CD4-positive, alpha-beta memory T cell (primary cell): Measurements from ENCODE around the gene ATXN2. TPM values are rescaled to one million over a fixed set of nuclear protein-coding genes. Genes with fewer than 3 reads are reported as not detected.

Experiments
- CTCF ChIA-PET: fragments of 350-600 bp; sonication (Branson Sonifier 250); formaldehyde crosslinking; loops from one replicate; lab custom pipeline; 2021; ENCODE audit warnings: inconsistent platforms; ENCODE audit not compliant: partially characterized antibody; lab: Charles Lee
- POLR2A ChIA-PET: fragments of 350-600 bp; sonication (Branson Sonifier 250); formaldehyde crosslinking; loops from one replicate; lab custom pipeline; 2021; ENCODE audit not compliant: partially characterized antibody; lab: Charles Lee
- DNase-seq, 5 donors: peaks; one replicate each; pipeline versions ENCODE4 v3.0.0 to v3.0.0-alpha.2; 2020 to 2022; ENCODE audit warnings: mixed read lengths in 1 of 5
- H3K27ac ChIP-seq: one replicate; pipeline ENCODE4 v1.7.0; 2013; ENCODE audit warnings: low read depth, low read length
- H3K27me3 ChIP-seq: 2 replicates; pipeline ENCODE4 v1.7.0; 2013; ENCODE audit warnings: mild to moderate bottlenecking, low read length, moderate library complexity; ENCODE audit not compliant: insufficient read depth
- H3K36me3 ChIP-seq: 2 replicates; pipeline ENCODE4 v1.7.0; 2013; ENCODE audit warnings: mild to moderate bottlenecking, low read length, moderate library complexity; ENCODE audit not compliant: insufficient read depth
- H3K4me1 ChIP-seq: 2 replicates; pipeline ENCODE4 v1.7.0; 2013; ENCODE audit warnings: mild to moderate bottlenecking, low read length, moderate library complexity; ENCODE audit not compliant: insufficient read depth
- H3K4me3 ChIP-seq, 2 donors: one replicate each; pipeline ENCODE4 v1.7.0; 2013; ENCODE audit warnings: low read length in 2 of 2, mild to moderate bottlenecking in 1 of 2
- H3K9me3 ChIP-seq, 2 donors: one replicate each; pipeline ENCODE4 v1.7.0; 2013; ENCODE audit warnings: low read length in 2 of 2, control low read depth in 1 of 2; ENCODE audit not compliant: control insufficient read depth in 1 of 2
- H3K27ac Mint-ChIP-seq, 7 donors: one replicate each; pipeline ENCODE4 v1.8.0; 2020 to 2021; ENCODE audit warnings: mixed read lengths in 7 of 7, mild to moderate bottlenecking in 6 of 7, inconsistent platforms in 3 of 7, moderate library complexity in 3 of 7
- H3K27me3 Mint-ChIP-seq, 2 donors: one replicate each; pipeline ENCODE4 v1.8.0; 2020 to 2021; ENCODE audit warnings: mixed read lengths in 2 of 2
- H3K36me3 Mint-ChIP-seq, 2 donors: one replicate each; pipeline ENCODE4 v1.8.0; 2020 to 2021; ENCODE audit warnings: mixed read lengths in 2 of 2, inconsistent platforms in 1 of 2, mild to moderate bottlenecking in 1 of 2
- H3K4me1 Mint-ChIP-seq, 4 donors: one replicate each; pipeline ENCODE4 v1.8.0; 2020 to 2021; ENCODE audit warnings: mixed read lengths in 4 of 4, mild to moderate bottlenecking in 1 of 4
- H3K4me3 Mint-ChIP-seq, 8 donors: one replicate each; pipeline ENCODE4 v1.8.0; 2020 to 2021; ENCODE audit warnings: mixed read lengths in 8 of 8, mild to moderate bottlenecking in 7 of 8, moderate library complexity in 6 of 8, inconsistent platforms in 3 of 8
- H3K9me3 Mint-ChIP-seq, 8 donors: one replicate each; pipeline ENCODE4 v1.8.0; 2020 to 2021; ENCODE audit warnings: mixed read lengths in 8 of 8, mild to moderate bottlenecking in 5 of 8, inconsistent platforms in 3 of 8, moderate library complexity in 1 of 8
- intact Hi-C: fragments of 100-400 bp; cut with micrococcal nuclease; formaldehyde crosslinking; loops from one replicate; pipeline ENCODE4 v1.15.1; 2023
- polyA plus RNA-seq, 2 donors: library from polyadenylated mRNA; unstranded; fragments of 300-500 nt; fragmentation: Illumina TruSeq; gene quantifications; one replicate each; pipeline ENCODE4 v1.2.3, GENCODE V29; 2021
- total RNA-seq, 2 experiments: library from RNA; stranded (reverse); gene quantifications; one replicate each; pipeline ENCODE4 v1.2.3, GENCODE V29; 2021

The ATXN2 gene
- total and polyA plus RNA-seq, 4 experiments from 2014 or later, result 11.0 to 74.8 (median 53.0) TPM

GRCh38 chr12:111429828-111430432 is 169.2 kb downstream of the ATXN2 start:
- Mint-ChIP-seq H3K27me3 (no peaks in the 10 kb centered on the region), H3K36me3 (peaks cover 0 to 32% of the 10 kb centered on the region in 2 donors), H3K9me3 (no peaks in the 10 kb centered on the region), H3K4me3 (peak overlapping the region; percentile 75 to 92 (median 89)), H3K27ac (peak overlapping the region; percentile 98 to 100 (median 100)), H3K4me1 (peaks cover 62 to 99% (median 80%) of the 10 kb centered on the region in 4 donors)
- ChIA-PET CTCF (interaction anchor here (1.0 to 3.4 kb wide), 7 partner anchors 12 to 33 kb away, joined by 3 to 36 read pairs (median 11); partner anchors contain the start of gene SH2B3), POLR2A (interaction anchor here (1.0 to 14.7 kb wide), 7 partner anchors 9 to 962 kb away, joined by 3 to 258 read pairs (median 10); partner anchors contain the start of genes FAM216A, GPN3 and SH2B3)
- Histone ChIP-seq H3K4me3 (peak overlapping the region; percentile 56 to 59), H3K4me1 (peaks cover 98% of the 10 kb centered on the region), H3K27ac (peak overlapping the region; percentile 98), H3K27me3 (no peaks in the 10 kb centered on the region), H3K9me3 (no peaks in the 10 kb centered on the region), H3K36me3 (no peaks in the 10 kb centered on the region)
- DNase-seq, result peak; percentile 76 to 90 (median 81)
- intact Hi-C loops, result loop anchor here (1.0 to 2.0 kb wide), 2 partner anchors 15 to 25 kb away; partner anchors contain the start of gene SH2B3

GRCh38 chr12:111428728-111429175 is 170.4 kb downstream of the ATXN2 start:
- Histone ChIP-seq H3K27me3 (no peaks in the 10 kb centered on the region), H3K4me3 (no peak overlapping the region), H3K36me3 (no peaks in the 10 kb centered on the region), H3K9me3 (no peaks in the 10 kb centered on the region), H3K4me1 (peaks cover 97% of the 10 kb centered on the region), H3K27ac (peak overlapping the region; percentile 98)
- intact Hi-C loops, result no loop called here
- Mint-ChIP-seq H3K4me3 (peak overlapping the region; percentile 69 to 92 (median 89)), H3K27me3 (no peaks in the 10 kb centered on the region), H3K27ac (peak overlapping the region; percentile 96 to 100 (median 99)), H3K4me1 (peaks cover 56 to 98% (median 79%) of the 10 kb centered on the region in 4 donors), H3K36me3 (peaks cover 0 to 32% of the 10 kb centered on the region in 2 donors), H3K9me3 (no peaks in the 10 kb centered on the region)
- ChIA-PET POLR2A (interaction anchor here (1.0 to 14.7 kb wide), 6 partner anchors 10 to 961 kb away, joined by 3 to 258 read pairs (median 15); partner anchors contain the start of genes FAM216A, GPN3 and SH2B3), CTCF (interaction anchor here (1.6 to 3.4 kb wide), 5 partner anchors 16 to 32 kb away, joined by 4 to 36 read pairs (median 11); partner anchors contain the start of gene SH2B3)
- no peak for DNase-seq

GRCh38 chr12:111428081-111428727 is 170.9 kb downstream of the ATXN2 start:
- peaks cover 92% of the 10 kb centered on the region for H3K4me1 ChIP-seq
- H3K27ac ChIP-seq, result peak overlapping the region; percentile 98
- intact Hi-C loops, result no loop called here
- no peaks in the 10 kb centered on the region for H3K9me3 Mint-ChIP-seq
- peak overlapping the region; percentile 92 to 100 (median 97) for H3K27ac Mint-ChIP-seq
- ChIA-PET CTCF (interaction anchor here (1.6 to 5.1 kb wide), 5 partner anchors 16 to 32 kb away, joined by 4 to 55 read pairs (median 12); no protein-coding TSS in a partner anchor), POLR2A (interaction anchor here (2.0 to 14.7 kb wide), 3 partner anchors 15 to 22 kb away, joined by 14 to 258 read pairs (median 107); partner anchors contain the start of gene SH2B3)
- H3K36me3 Mint-ChIP-seq, result peaks cover 0 to 29% of the 10 kb centered on the region in 2 donors
- no peaks in the 10 kb centered on the region for H3K27me3 Mint-ChIP-seq
- H3K4me1 Mint-ChIP-seq, result peaks cover 52 to 92% (median 75%) of the 10 kb centered on the region in 4 donors
- H3K27me3 ChIP-seq, result no peaks in the 10 kb centered on the region
- DNase-seq, result no peak
- H3K4me3 Mint-ChIP-seq, result peak overlapping the region; percentile 67 to 89 (median 80)
- no peaks in the 10 kb centered on the region for H3K9me3 ChIP-seq
- H3K36me3 ChIP-seq, result no peaks in the 10 kb centered on the region
- H3K4me3 ChIP-seq, result no peak overlapping the region

- ChIA-PET POLR2A (interaction anchor here (0.5 to 14.7 kb wide), 6 partner anchors 8 to 137 kb away, joined by 5 to 258 read pairs (median 28); partner anchors contain the start of gene SH2B3), CTCF (interaction anchor here (0.8 to 5.1 kb wide), 8 partner anchors 12 to 31 kb away, joined by 4 to 55 read pairs (median 5); no protein-coding TSS in a partner anchor)
- no peak for DNase-seq
- Mint-ChIP-seq H3K36me3 (peaks cover 0 to 26% of the 10 kb centered on the region in 2 donors), H3K4me1 (peaks cover 51 to 91% (median 72%) of the 10 kb centered on the region in 4 donors), H3K4me3 (peak overlapping the region in 7 of 8 donors; percentile 17 to 89 (median 81)), H3K9me3 (no peaks in the 10 kb centered on the region), H3K27me3 (no peaks in the 10 kb centered on the region), H3K27ac (peak overlapping the region; percentile 92 to 100 (median 97))
- intact Hi-C loops, result no loop called here
- no peaks in the 10 kb centered on the region for H3K36me3 ChIP-seq
- peak overlapping the region; percentile 98 for H3K27ac ChIP-seq
- no peaks in the 10 kb centered on the region for H3K27me3 ChIP-seq
- no peak overlapping the region for H3K4me3 ChIP-seq
- peaks cover 85% of the 10 kb centered on the region for H3K4me1 ChIP-seq
- H3K9me3 ChIP-seq, result no peaks in the 10 kb centered on the region
Observed at GRCh38 chr12:111427417-111428074, 171.6 kb downstream of the ATXN2 start.

GRCh38 chr12:111426344-111427185 is 172.6 kb downstream of the ATXN2 start:
- peak overlapping the region; percentile 46 to 82 (median 72) for H3K4me3 Mint-ChIP-seq
- H3K27me3 Mint-ChIP-seq, result no peaks in the 10 kb centered on the region
- DNase-seq, result peak in 1 of 5 donors; percentile 69
- peaks cover 47 to 89% (median 68%) of the 10 kb centered on the region in 4 donors for H3K4me1 Mint-ChIP-seq
- H3K9me3 Mint-ChIP-seq, result no peaks in the 10 kb centered on the region
- H3K27ac ChIP-seq, result peak overlapping the region; percentile 98
- peaks cover 76% of the 10 kb centered on the region for H3K4me1 ChIP-seq
- peaks cover 1% of the 10 kb centered on the region for H3K36me3 ChIP-seq
- intact Hi-C loops, result loop anchor here (1.0 kb wide), 1 partner anchor 8 kb away; no protein-coding TSS in a partner anchor
- H3K9me3 ChIP-seq, result no peaks in the 10 kb centered on the region
- ChIA-PET POLR2A (interaction anchor here (0.5 to 14.7 kb wide), 7 partner anchors 9 to 260 kb away, joined by 3 to 258 read pairs (median 14); partner anchors contain the start of genes ACAD10, BRAP and SH2B3), CTCF (interaction anchor here (0.8 to 5.1 kb wide), 10 partner anchors 8 to 30 kb away, joined by 4 to 55 read pairs (median 5); no protein-coding TSS in a partner anchor)
- H3K36me3 Mint-ChIP-seq, result peaks cover 0 to 30% of the 10 kb centered on the region in 2 donors
- H3K27me3 ChIP-seq, result no peaks in the 10 kb centered on the region
- H3K27ac Mint-ChIP-seq, result peak overlapping the region; percentile 95 to 100 (median 97)
- H3K4me3 ChIP-seq, result peak overlapping the region in 1 of 2 donors; percentile 30
